Uterus (tissue), 2 donors: ENCODE results near the gene RBM45.

Experiments used
- POLR2A ChIP-seq, 2 donors: fragments of 450-650 bp; IDR thresholded peaks; one replicate each; pipeline ENCODE4 v1.6.1; 2016; ENCODE audit warnings: antibody characterized with exemption in 2 of 2, mild to moderate bottlenecking in 1 of 2, moderate library complexity in 1 of 2
- TF ChIP-seq, protein P1 (sequence below), 4 experiments: fragments of 200-600 bp in 2 of 4; fragments of 450-650 bp in 2 of 4; sonication (generic) in 2 of 4; IDR thresholded peaks; one replicate each; pipeline ENCODE4 v1.5.1; 2016 to 2019; ENCODE audit warnings: antibody characterized with exemption in 4 of 4, mild to moderate bottlenecking in 2 of 4, moderate library complexity in 1 of 4

DNA sequence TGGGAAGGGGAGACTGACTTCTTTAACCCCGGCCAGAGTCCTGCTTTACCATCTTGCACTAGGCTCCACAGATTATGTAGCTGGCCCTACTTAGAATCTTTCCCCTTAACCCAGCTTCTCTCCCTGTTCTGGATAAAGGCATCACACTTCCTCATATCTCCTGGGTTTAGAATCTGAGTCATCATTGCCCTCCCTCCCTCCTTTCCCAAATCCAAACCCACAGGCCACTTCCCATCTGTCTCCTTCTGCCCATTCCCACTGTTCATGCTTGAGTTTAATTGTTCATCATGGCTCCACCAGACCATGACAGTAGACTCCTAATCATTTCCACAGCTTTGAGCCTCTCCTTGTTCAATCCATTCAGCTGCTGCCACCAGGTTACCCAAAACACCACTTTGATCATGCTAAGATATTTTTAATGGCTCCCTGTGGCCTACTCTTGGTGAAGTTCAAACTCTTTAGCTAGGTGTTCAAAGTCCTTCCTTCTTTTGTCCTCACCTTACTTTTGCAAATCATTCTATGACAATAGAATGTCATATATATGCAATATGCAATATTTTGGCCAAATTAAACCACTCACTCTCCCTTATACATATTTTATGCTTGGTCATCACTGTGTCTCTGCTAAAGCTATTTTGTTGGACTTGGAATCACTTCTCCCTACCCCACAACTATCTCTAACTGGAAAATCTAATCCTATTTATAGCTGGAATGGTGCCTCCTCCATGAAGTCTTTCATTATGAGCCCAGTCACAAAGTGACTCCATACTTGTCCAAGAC lies 45.2 kb upstream of the RBM45 start:
- TF ChIP-seq, protein P1, sequence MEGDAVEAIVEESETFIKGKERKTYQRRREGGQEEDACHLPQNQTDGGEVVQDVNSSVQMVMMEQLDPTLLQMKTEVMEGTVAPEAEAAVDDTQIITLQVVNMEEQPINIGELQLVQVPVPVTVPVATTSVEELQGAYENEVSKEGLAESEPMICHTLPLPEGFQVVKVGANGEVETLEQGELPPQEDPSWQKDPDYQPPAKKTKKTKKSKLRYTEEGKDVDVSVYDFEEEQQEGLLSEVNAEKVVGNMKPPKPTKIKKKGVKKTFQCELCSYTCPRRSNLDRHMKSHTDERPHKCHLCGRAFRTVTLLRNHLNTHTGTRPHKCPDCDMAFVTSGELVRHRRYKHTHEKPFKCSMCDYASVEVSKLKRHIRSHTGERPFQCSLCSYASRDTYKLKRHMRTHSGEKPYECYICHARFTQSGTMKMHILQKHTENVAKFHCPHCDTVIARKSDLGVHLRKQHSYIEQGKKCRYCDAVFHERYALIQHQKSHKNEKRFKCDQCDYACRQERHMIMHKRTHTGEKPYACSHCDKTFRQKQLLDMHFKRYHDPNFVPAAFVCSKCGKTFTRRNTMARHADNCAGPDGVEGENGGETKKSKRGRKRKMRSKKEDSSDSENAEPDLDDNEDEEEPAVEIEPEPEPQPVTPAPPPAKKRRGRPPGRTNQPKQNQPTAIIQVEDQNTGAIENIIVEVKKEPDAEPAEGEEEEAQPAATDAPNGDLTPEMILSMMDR (IDR thresholded peaks at IDR 0.05): no peak
- TF ChIP-seq POLR2A (IDR thresholded peaks at IDR 0.05): no peak
